HuH-7.5 (cell line): ENCODE results near the gene CRB1.
A peak's percentile ranks its signal among the peaks of the same experiment; 100 is the strongest.

Experiments
- DNase-seq: peaks from one replicate; pipeline ENCODE4 v3.0.0; 2011; ENCODE audit warnings: low spot score

The CRB1 gene

GRCh38 chr1:197343663-197344273 is 75.7 kb downstream of the CRB1 start:
- no peak for DNase-seq

- DNase-seq: no peak
Measured at GRCh38 chr1:197351821-197352440, 83.9 kb downstream of the CRB1 start.

GRCh38 chr1:197355248-197355995 is 87.4 kb downstream of the CRB1 start:
- DNase-seq: no peak

GRCh38 chr1:197356723-197357533 is 88.9 kb downstream of the CRB1 start:
- DNase-seq: peak; percentile 41

- no peak for DNase-seq
Measured at GRCh38 chr1:197358959-197359358, 90.9 kb downstream of the CRB1 start.

- no peak for DNase-seq
Measured at GRCh38 chr1:197360068-197360467, 92.0 kb downstream of the CRB1 start.

- DNase-seq: no peak
Measured at GRCh38 chr1:197362871-197363270, 94.8 kb downstream of the CRB1 start.

- no peak for DNase-seq
Measured at GRCh38 chr1:197363855-197364254, 95.8 kb downstream of the CRB1 start.

- DNase-seq: no peak
Measured at GRCh38 chr1:197366996-197367395, 98.9 kb downstream of the CRB1 start.

- no peak for DNase-seq
Measured at GRCh38 chr1:197367627-197368026, 99.6 kb downstream of the CRB1 start.

- no peak for DNase-seq
Measured at GRCh38 chr1:197374428-197374827, 106.4 kb downstream of the CRB1 start.

GRCh38 chr1:197384471-197384870 is 116.4 kb downstream of the CRB1 start:
- no peak for DNase-seq

- no peak for DNase-seq
Measured at GRCh38 chr1:197388801-197389200, 120.7 kb downstream of the CRB1 start.

GRCh38 chr1:197390856-197391255 is 122.8 kb downstream of the CRB1 start:
- no peak for DNase-seq

- DNase-seq: no peak
Measured at GRCh38 chr1:197391303-197392226, 123.5 kb downstream of the CRB1 start.

GRCh38 chr1:197392541-197392940 is 124.5 kb downstream of the CRB1 start:
- DNase-seq: no peak

GRCh38 chr1:197393105-197393504 is 125.1 kb downstream of the CRB1 start:
- no peak for DNase-seq

- DNase-seq: no peak
Measured at GRCh38 chr1:197393772-197394171, 125.7 kb downstream of the CRB1 start.

GRCh38 chr1:197394831-197395608 is 127.0 kb downstream of the CRB1 start:
- no peak for DNase-seq

GRCh38 chr1:197397895-197398294 is 129.8 kb downstream of the CRB1 start:
- DNase-seq: no peak
